NCI-H82 treated with DMSO at 0.1 percent for 48 hours (cell line): ENCODE measurements around the gene PAX3.
A peak's percentile ranks its signal among the peaks of the same experiment; 100 is the strongest.

Experiments used
- DNase-seq: peaks from one replicate; lab custom pipeline; 2025; ENCODE audit not compliant: unreplicated experiment; lab: John Stamatoyannopoulos, UW

PAX3 gene

DNA sequence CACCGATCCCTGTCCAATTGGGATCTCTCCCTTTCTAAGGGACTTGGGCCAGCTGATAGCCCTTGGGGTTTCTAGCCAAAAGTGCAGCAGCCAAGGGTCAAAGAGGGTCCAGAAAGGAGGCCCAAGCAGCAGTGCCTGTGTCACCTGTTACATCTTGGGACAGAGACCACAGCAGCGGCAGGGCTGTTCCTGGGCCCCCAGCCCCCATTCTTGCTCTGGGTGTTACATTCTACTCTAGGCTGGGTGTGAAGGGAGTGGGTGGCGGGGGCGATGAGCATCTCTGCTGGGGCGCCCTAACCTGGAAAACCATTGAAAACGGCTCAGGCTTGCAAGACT is 1.2 kb downstream of the PAX3 start:
- no peak for DNase-seq

DNA sequence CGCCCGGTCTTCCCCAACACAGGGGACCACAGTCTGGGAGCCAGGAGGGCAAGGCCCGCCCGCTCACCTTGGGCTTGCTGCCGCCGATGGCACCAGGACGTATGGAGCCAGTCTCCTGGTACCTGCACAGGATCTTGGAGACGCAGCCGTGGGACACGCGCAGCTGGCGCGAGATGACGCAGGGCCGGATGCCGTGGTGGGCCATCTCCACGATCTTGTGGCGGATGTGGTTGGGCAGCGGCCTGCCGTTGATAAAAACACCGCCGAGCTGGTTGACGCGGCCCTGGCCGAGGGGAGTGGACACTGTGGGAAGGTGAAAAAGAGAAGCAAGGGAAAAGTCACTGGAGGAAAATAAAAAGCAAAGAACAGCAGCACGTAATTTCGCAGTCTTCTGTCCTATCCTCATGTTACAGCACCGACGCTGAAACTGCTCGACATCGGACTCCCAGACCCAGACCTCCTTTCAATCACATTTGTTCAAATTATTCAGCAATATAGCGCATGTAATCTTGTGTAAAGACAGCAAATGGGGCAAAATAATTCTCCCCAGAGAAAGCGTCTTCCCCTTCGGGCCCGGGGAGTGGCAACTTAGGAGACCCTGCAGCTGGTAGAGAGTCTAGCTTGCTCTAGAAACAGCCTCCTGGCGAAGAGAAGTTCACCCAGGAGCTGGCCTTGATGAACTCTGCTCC is 1.7 kb downstream of the PAX3 start:
- DNase-seq: no peak

DNA sequence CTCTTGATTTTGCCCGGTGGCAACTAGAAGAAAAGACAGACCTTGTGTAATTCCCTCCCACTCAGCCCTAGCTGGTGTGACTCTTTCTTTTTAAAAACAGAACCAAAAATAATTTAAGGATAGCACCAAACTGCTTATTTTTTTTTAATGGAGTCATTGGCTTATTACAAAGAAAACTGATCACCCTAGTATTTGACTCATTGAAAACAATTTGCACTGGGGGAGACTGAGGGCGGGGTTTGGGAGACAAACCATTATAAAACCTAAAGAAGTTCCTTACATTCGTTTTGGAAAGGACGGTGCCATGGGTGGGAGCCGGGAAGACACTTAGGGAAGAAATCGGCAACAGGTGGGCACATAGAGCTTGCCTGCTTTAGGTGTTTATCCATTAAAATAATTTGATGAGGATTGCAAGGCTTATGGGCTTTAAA is 2.5 kb downstream of the PAX3 start:
- DNase-seq: no peak

DNA sequence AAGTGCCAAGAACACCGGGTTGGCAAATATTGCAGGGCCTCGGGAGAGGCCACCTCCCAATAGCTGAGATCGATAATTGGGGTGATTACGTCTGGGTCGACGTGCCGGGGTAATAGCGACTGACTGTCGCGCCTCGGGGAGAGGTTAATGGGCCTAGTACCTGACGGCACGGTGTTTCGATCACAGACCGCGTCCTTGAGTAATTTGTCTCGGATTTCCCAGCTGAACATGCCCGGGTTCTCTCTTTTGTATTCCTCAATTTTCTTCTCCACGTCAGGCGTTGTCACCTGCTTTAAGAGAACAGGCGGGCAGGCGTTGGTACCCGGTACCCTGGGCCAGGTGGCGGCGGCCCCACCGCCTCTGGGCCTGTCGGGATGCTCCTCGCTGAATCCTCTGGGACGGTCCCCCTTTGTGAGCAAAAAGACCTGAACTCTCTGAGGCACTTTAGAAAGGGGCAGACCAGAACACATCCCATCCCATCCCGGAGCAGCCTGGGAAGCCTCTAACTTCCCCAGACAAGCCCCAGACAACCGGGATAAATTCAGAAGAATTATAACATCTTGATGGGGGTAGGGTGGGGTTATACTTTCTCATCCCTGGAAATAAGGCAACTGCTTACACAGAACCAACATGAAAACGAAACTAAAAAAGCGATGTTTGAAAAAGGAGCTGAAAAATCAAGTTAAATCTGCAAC is 3.3 kb downstream of the PAX3 start:
- DNase-seq: no peak

DNA sequence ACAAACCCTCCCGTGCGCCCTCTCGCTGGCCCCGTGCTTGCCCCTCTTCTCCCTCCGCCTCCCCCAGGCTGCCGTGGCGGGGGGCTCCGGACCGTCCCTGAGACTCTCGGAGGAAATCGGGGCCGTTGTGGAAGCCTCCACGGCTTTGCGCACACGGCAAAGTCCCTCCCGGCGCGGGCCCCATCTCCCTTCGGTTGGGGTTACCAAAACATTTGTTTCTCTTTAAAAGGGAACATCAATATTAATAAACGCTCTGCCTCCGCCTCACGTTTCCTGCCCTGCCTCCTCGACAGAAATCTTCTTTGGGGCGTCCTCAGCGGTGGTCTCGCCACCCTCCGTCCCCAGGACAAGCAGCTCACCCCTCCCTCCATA is 3.8 kb downstream of the PAX3 start:
- no peak for DNase-seq

DNA sequence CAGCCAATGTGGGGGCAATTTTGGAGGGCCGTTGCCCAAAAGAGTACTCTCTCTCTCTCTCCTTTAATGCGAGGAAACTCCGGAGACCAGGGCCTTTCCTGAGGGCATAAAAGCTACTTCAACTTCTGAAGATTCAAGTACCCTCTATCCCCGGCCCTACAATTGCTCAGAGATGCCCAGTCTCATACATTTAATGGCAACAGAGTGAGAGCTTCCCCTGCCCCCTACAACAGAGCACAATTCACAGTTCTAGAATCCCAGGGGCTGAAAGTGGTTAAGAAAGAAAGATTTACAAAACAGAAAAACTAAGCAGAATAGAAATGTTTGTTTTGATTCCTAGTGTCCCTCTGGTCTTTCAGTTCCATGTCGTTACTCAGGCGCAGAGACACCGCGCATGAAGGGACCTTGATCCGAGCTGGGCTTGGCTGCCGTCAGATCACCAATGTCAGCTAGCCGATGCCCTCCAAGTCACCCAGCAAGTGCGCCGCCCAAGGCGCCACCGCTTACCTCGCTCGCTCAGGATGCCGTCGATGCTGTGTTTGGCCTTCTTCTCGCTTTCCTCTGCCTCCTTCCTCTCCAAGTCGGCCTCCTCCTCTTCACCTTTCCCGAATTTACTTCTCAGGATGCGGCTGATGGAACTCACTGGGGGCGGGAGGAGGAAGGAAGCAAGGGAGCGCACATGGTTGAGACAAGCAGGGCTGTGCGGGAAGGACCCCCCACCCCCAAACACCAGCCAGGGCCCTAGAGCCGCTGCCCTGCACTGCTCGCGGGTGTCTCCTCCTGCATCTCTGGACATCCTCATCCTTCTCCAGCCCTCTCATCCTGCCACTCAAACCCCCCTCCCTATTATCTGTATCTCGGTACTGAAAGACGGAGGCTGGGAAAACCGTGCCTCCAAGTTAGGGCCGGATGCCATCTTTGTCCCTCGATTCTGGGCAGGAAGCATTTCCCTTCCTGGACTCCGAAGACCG is 4.9 kb downstream of the PAX3 start:
- no peak for DNase-seq

DNA sequence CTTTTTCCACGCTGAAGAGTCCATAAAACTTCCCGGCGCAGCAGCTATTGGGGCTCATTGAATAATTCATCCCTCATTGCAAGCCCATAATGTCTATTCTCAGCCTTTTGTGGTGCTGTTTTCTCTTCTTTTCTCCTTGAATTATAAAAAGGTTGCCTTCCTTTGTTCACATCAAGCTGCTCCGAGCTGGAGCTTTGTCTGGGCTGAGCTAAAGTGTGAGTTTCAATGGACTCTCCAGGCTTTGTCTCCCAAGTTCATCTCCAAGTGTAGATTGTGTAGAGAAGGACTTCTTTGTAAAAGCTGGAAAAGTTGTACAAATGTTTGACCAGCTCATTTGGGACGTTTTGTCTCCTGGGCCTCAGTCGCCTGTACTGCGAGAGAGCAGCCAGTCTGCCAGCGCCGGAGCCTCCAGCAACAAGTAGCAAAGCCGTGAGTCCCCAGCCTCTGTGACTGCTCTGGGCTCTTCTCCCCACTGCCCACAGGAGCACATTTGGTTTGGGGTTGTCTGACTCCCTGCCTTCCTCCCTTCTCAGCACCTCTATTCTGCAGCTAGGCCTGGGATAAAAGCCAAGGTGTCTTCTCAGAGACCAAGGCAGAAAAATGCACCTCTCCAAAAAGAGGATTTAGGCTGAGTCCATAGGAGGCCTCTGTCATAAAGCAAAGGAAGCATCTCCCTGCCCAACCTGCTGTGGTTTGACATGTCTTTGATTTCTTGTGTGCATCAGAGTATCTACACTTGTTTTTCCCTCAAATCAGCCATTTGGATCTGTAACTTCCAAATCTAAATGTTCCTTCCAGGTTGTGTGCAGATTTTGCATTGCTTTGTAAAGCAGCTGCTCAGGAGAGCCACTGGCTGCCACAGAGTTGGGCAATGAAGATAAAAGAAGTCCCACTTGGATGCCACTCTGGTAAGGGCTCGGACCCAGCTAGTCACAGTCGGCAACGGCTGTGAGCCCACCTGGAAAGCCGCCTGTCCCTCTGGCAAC is 6.4 kb downstream of the PAX3 start:
- DNase-seq: no peak

DNA sequence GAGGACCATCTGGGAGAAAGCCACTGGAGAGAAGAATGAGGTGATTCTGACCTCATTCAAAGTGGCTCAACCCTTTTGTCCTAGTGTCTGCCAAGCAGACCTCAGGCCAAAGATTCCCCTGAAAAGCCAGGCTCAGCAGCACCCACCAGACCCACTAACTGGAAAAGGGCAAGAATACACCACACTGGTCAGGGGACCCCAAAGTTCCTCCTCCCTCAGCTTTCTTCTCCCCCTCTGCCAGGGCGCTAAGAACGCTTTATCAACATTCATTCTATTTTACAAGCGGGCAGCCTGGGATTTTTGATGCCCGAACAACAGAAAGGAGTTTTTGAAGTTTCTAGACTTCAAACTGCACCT is 7.3 kb downstream of the PAX3 start:
- no peak for DNase-seq

DNA sequence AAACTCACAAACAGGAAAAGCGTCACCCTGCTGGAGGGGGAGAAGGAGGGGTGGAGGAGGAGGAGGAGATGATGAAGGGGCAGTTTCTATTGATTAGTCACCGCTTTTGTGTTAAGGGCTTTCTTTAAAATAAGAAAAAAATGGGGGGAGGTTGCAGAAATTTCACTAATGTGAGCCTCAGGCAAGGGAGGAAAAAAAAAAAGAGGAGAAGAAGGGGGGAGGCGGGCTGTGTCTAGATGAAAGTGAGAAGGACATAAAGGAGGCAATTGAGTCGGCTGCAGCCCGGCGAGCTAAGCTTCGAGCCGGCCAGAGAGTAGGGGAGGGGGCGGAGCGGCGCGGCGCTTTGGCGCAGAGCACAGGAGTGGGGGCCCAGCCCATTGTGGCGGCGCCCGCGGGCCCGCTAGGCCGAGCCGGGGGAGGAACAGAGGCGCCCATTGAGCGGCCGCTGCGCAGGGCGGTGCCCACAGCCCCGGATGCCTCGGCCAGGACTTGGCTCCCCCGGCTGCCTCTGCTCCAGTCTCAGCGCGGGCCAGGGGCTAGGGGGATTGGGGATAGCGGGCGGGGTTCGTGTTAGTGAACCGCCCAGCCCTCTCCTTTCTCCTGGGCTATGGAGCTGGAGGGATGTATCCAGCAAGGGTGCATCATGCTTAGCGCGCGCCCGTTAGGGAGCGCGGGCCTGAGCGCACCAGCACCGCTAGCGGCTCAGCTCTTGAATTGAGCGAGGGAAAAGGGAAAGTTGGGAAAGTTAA is 7.9 kb downstream of the PAX3 start:
- DNase-seq: no peak

DNA sequence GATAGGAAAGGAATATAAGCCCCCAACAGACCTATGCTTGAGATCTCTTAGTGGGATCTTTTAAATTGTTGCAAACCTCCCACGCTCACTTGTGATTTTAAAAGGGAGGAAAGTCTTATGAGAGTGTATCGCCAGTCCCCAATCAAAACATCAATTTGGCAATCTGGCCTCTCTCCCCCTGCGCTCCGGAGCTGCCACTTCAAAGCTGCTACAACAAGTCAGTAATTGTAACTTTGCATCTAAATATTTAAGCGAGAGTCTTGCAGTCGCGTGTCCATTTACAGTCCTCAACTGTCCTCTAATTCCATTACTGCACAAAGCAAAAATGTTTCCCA is 8.4 kb downstream of the PAX3 start:
- no peak for DNase-seq

DNA sequence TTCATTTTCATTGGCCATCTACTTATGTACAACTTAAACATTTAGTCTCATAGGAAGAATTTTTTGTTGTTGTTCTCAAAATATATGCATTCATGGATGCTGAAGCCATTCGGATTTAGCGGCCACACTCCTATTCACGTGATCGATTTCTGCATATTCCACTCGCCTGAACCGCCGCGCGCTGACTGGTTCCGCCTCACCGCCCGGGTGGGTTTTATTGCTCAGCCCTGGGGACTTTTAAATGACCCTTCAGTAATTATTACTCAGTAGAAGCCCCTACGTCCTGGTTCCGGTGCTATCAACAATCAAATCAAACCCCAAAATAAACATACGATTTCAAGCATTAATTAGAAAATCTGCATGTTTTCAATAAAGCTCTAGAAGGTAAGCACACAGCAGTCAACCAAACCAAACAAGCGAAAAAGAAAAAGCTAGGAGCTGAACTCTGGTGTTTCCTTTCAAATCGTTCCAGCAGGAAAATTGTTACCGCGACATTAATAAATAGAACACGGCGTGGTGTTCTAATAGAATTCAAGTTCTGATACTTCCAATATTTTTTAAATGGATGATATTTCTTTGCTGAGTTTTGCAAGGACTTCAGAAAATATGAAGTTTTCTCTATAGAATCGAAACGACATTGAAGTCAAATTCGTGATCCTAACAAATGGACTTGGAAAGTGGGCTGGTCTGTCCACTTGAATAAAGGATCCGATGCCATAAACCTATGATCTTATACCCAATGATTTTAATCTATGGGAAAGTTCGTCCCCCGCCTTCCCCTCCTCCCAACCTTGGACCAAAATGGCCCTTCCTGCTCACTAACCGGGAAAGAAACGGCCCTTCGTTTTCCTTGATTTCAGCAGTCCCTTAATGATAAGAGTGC is 9.3 kb downstream of the PAX3 start:
- no peak for DNase-seq

DNA sequence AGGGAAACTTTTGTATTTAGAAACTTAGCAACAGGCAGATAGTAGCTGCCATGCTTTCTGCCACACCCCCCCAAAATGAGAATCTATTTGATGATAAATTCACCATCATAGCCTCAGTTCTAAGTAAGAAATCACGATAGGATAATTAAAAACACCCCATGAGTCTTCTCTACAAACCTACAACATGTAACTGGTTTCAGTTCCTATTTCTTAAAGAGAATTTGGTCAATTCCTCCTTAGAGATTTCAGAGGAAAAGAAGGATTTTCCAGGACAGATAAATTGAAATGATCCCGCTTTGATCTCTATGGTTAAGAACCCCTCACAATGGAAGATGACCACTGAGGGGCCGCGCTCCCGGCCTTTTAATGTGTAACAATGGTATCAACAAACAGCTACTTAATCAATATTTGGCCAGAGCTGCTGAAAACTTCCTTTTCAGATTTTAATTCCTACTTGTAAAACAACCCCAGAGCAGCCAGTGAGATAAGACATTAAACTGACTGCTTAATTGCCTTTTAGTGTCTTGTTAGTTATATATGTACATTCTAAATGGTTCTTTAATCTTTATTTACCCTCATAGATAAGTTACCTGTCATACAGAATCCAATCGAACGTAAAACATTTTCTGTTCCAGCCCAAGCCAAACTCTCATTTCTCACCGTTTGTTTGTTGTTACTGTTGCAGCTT is 10.1 kb downstream of the PAX3 start:
- no peak for DNase-seq

DNA sequence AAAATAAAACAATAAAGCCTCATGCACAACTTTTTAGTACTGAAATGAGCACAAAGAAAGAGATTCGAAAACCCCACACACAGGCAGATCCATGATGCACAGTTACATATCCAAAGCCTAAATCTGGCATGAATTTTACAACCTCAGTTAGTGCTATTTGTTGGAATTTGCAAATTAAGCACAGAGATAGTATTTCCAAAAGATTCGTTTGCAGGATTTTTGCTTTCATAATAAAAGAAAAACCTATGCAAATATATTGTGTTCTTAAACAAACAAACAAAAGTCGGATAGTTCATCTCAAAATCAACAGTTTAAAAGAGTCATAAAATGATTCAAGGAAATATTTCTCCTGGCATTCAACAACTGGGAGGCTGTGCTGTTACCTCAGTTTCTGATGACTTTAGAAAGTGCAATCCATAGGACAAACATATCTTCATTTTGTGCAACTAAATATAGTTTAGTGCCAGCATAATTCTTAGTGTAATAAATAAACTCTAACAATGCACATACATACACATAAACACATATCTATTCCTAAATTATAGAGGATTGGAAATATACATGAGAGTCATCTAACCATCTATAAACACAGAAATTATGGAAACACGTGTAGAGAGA is 10.8 kb downstream of the PAX3 start:
- DNase-seq: no peak

DNA sequence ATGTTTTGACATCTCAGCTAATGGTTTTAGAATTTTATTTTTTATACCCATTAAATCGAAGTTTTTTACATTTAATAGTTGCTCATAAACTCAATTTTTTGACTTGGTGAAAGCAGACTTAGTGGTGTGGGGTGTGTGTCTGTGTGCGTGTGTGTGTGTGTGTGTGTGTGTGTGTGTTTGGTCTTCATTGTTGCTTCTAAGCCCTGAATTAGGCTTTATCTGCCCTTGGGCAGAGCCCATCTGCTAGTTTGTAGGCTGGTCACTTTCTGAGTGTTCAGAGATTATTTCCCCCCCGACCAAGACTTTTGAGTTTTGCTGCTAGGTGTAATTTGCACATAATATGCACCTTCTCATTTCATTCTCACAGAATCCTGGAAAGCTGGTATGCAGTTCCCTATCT is 14.3 kb downstream of the PAX3 start:
- DNase-seq: peak; percentile 57

DNA sequence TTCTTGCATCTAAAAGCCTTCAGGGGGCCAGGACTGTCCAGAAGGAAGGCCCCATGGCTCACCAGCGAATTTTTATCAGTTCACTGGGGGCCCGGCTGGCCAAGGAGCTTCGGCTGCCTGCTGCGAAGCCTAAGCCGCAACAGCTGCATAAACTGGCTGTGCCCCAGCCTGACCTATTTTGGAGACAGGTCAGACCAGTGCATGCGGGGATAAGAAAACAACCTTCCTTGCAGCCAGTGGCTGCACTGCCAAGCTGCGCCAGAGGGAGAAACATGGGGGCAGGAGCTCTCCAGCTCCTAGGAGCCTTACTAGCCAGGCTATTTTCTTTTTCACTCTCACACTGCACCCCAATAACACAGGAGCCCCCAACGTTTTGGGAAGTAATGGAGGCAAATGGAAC is 15.2 kb downstream of the PAX3 start:
- DNase-seq: peak; percentile 49

DNA sequence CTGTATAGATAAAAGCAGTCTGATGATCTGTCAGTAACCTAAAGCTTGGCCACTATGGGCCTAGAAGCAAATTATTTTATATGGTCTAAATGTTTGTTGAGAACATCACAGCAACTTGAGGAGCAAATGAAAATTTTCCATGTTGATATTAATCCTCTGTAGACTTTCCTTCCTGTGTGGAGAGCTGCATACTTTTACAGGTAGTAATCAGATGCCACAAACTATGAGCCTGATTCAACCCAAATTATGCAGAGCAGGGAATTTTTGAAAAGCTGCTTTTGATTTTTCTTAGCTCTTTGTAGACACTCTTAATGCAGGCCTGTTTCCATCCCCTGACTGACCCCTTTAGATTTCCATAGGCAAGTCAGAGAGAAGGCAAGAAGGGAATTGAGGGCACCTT is 17.3 kb downstream of the PAX3 start:
- no peak for DNase-seq

DNA sequence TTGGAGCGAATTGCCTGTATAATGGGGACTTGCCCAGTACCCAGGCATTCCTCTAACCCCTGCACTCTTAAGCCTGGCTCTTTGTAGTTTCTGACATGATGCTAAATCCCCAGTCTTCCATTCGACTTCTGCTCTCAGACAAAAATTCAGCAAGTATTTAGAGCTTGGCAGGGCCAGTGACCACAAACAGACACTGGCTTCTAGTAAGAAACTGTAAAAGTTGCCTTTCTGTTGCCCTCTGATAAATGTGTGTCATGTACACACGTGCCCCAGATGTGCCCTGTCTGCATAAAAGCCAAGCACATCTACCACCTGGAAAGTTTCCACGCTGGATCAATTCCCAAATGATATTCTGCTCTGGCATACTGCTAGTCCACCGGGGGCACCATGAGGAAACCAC is 18.0 kb downstream of the PAX3 start:
- DNase-seq: no peak

DNA sequence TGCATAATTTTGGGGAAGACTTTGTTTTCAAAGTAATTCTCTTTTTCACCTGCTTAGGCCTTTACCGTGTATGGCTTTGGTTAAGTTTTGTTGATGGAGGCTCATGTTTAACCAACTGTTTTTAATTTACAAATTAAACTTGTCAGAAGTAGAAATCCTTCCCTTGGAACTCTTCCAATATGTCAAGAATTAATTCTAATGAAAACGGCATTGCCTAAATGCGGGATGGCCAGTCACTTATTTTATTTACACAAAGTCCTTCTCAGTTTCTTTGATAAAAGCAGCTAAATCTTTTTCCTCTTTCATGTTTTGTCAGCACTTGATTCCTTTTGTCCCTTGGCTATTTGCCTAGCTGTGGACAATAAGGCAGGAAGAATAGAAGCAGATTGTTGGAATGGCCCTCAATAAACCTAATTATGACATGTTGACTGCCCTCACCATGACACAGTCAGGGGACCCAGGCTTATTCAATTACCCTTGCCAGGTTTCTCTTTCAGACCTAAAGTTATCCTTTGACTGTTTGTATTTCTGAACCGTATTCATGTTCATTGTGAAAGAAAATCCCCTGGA is 26.3 kb downstream of the PAX3 start:
- DNase-seq: no peak
